HG03064 (cell line): Measurements from ENCODE around the gene PPP1R15A.
A peak's percentile ranks its signal among the peaks of the same experiment; 100 is the strongest.
"Not testable (repeated sequence)": the region's sequence is repeated elsewhere in the genome, so short reads cannot be mapped to it uniquely, and the experiment has no call there.

Experiments used
- ATAC-seq: cut with Tn5 transposase; IDR thresholded peaks from one replicate; pipeline ENCODE4 v1.9.1; 2021; ENCODE audit warnings: low read depth; ENCODE audit not compliant: unreplicated experiment

The PPP1R15A gene

GRCh38 chr19:48879025-48879637 is 6.9 kb downstream of the PPP1R15A start:
- ATAC-seq, result no peak

GRCh38 chr19:48879696-48880095 is 7.5 kb downstream of the PPP1R15A start:
- not testable (repeated sequence) for ATAC-seq

- ATAC-seq, result no peak
Measured at GRCh38 chr19:48881741-48882657, 9.8 kb downstream of the PPP1R15A start.

- ATAC-seq, result no peak
Measured at GRCh38 chr19:48883726-48884125, 11.5 kb downstream of the PPP1R15A start.

GRCh38 chr19:48887861-48888612 is 15.8 kb downstream of the PPP1R15A start:
- ATAC-seq, result no peak

- not testable (repeated sequence) for ATAC-seq
Measured at GRCh38 chr19:48889496-48889895, 17.3 kb downstream of the PPP1R15A start.

- ATAC-seq, result no peak
Measured at GRCh38 chr19:48890551-48890950, 18.3 kb downstream of the PPP1R15A start.

GRCh38 chr19:48895226-48895625 is 23.0 kb downstream of the PPP1R15A start:
- no peak for ATAC-seq

- no peak for ATAC-seq
Measured at GRCh38 chr19:48896191-48896720, 24.0 kb downstream of the PPP1R15A start.

- ATAC-seq, result no peak
Measured at GRCh38 chr19:48897181-48897580, 25.0 kb downstream of the PPP1R15A start.

- not testable (repeated sequence) for ATAC-seq
Measured at GRCh38 chr19:48899386-48899749, 27.1 kb downstream of the PPP1R15A start.

- peak; percentile 69 for ATAC-seq
Measured at GRCh38 chr19:48899781-48900476, 27.7 kb downstream of the PPP1R15A start, which contains the start of gene NUCB1. NUCB1 (plus strand) TSS chr19:48900312; CDS start chr19:48900797, 485 bp downstream.

GRCh38 chr19:48900477-48901406 is 28.5 kb downstream of the PPP1R15A start:
- ATAC-seq, result peak; percentile 9

GRCh38 chr19:48902291-48902690 is 30.1 kb downstream of the PPP1R15A start:
- ATAC-seq, result not testable (repeated sequence)

GRCh38 chr19:48903788-48904187 is 31.6 kb downstream of the PPP1R15A start:
- not testable (repeated sequence) for ATAC-seq

GRCh38 chr19:48905664-48906063 is 33.4 kb downstream of the PPP1R15A start:
- ATAC-seq, result no peak

- no peak for ATAC-seq
Measured at GRCh38 chr19:48906324-48906723, 34.1 kb downstream of the PPP1R15A start.

GRCh38 chr19:48907671-48908070 is 35.5 kb downstream of the PPP1R15A start:
- no peak for ATAC-seq
